ENCODE data around the gene PKP1.

The PKP1 gene

DNA sequence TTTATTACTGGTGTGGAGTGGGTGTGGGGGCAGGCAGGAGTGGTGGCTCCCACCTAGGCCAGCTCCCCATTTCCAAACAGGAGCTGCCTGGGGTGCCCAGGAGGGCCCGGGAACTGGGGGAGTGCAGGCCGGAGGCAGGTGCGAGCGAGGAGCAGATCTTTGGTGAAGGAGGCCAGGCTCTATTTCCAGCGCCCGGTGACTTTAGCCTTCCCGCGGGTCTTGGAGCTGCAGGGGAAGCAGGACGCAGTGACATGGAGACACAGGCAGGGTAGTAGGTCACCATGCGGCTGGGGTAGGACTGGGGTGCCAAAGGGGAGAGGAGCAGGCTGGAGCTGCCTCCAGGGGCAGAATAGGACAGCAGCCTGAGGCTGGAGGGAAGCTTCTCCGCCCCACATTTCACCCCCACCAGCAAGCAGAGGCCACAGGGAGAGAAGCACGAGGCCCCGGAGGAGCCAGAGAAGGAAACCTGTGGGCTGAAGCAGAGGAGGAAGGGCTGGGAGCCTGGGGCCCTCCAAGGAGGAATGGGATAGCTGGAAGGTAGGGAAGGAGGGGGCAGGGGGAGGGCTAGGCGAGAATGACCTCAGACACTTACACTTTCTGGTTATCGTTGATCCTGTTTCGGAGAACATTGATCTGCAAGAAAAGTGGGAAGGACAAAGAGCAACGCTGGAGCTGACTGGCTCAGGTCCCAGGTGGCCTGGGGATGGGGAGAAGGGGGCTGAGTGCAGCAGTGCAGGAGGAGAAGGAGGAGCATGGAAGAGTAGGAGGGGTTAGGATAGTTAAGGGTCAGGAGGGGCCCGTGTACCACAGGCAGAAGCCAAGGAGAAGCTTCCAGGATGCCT lies 75.9 kb downstream of the PKP1 start:
- TF ChIP-seq, protein P1, sequence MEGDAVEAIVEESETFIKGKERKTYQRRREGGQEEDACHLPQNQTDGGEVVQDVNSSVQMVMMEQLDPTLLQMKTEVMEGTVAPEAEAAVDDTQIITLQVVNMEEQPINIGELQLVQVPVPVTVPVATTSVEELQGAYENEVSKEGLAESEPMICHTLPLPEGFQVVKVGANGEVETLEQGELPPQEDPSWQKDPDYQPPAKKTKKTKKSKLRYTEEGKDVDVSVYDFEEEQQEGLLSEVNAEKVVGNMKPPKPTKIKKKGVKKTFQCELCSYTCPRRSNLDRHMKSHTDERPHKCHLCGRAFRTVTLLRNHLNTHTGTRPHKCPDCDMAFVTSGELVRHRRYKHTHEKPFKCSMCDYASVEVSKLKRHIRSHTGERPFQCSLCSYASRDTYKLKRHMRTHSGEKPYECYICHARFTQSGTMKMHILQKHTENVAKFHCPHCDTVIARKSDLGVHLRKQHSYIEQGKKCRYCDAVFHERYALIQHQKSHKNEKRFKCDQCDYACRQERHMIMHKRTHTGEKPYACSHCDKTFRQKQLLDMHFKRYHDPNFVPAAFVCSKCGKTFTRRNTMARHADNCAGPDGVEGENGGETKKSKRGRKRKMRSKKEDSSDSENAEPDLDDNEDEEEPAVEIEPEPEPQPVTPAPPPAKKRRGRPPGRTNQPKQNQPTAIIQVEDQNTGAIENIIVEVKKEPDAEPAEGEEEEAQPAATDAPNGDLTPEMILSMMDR (IDR thresholded peaks at IDR 0.05; ENCODE audit: insufficient read depth, low read length, poor library complexity, severe bottlenecking) = no peak
- TF ChIP-seq EZH2phosphoT487 (conservative IDR thresholded peaks at IDR 0.05; ENCODE audit: low read length) = no peak
- Histone ChIP-seq H3K4me3 (ENCODE audit: insufficient read depth, low read length, poor library complexity, severe bottlenecking) (no peak overlapping the region), H3K27ac (ENCODE audit: low read depth, low read length) (no peak overlapping the region), H3K9me3 (ENCODE audit: insufficient read depth, low read length) (no peaks in the 10 kb centered on the region), H3K4me2 (ENCODE audit: low read depth, low read length, poor library complexity, severe bottlenecking) (no peak overlapping the region), H3K79me2 (ENCODE audit: insufficient read depth, low read length) (no peaks in the 10 kb centered on the region), H2AFZ (ENCODE audit: low read depth, low read length, severe bottlenecking) (no peak overlapping the region), H3K9ac (ENCODE audit: low read length) (no peak overlapping the region), H3K27me3 (ENCODE audit: low read length) (no peaks in the 10 kb centered on the region), H3K9me2 (replicated peaks; ENCODE audit: insufficient read depth, low read length) (no peaks in the 10 kb centered on the region), H3K36me3 (ENCODE audit: low read length) (no peaks in the 10 kb centered on the region), H3F3A (ENCODE audit: insufficient read depth) (no peaks in the 10 kb centered on the region), H4K20me1 (ENCODE audit: low read depth, low read length) (no peaks in the 10 kb centered on the region)

DNA sequence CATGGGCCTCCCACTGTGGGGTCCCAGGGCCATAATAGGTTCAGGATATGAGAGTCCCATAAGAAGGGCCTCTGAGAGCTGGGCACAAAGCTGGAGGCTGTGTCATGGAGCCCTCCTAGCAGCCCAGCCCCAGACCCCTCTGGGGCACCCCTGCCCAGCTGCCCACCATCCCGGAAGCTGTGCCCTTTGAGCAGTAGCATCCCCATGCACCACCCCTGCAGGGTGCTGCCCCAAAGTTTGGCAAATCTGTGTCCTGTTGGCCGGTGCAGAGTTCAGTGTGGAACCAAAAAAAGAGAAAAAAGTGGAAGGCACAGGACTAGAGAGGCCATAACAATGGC lies 76.5 kb downstream of the PKP1 start:
- Histone ChIP-seq H4K20me1 (ENCODE audit: low read depth, low read length) (no peaks in the 10 kb centered on the region), H3K9me2 (replicated peaks; ENCODE audit: insufficient read depth, low read length) (no peaks in the 10 kb centered on the region), H3K4me2 (ENCODE audit: low read depth, low read length, poor library complexity, severe bottlenecking) (no peak overlapping the region), H3K4me3 (ENCODE audit: insufficient read depth, low read length, poor library complexity, severe bottlenecking) (no peak overlapping the region), H3F3A (ENCODE audit: insufficient read depth) (no peaks in the 10 kb centered on the region), H3K27ac (ENCODE audit: low read depth, low read length) (no peak overlapping the region), H3K9ac (ENCODE audit: low read length) (no peak overlapping the region), H3K9me3 (ENCODE audit: insufficient read depth, low read length) (no peaks in the 10 kb centered on the region), H3K27me3 (ENCODE audit: low read length) (no peaks in the 10 kb centered on the region), H3K79me2 (ENCODE audit: insufficient read depth, low read length) (no peaks in the 10 kb centered on the region), H3K36me3 (ENCODE audit: low read length) (no peaks in the 10 kb centered on the region), H2AFZ (ENCODE audit: low read depth, low read length, severe bottlenecking) (no peak overlapping the region)
- no peak for TF ChIP-seq EZH2phosphoT487 (conservative IDR thresholded peaks at IDR 0.05; ENCODE audit: low read length)
- TF ChIP-seq, protein P1 (IDR thresholded peaks at IDR 0.05; ENCODE audit: insufficient read depth, low read length, poor library complexity, severe bottlenecking) = no peak

DNA sequence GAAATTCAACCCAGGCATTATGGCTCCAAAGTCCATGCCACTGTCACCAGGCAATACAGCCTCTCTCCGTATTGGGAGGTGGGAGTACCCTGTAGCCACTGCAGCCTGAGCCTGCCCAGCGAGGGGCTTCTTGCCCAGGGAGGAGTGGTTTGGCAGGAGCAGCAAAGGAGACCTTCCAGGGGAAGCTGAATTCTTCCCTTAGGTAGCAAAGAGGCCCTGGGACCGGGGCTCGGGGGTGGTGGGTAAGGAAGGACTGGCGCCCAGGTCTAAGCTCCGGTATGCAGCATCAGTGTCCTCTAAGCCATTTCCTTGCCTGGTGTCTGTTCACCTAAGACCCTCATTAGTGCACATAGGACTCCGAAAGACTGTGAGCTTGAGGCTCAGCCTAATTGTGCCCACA lies 77.2 kb downstream of the PKP1 start:
- H3K79me2 ChIP-seq (ENCODE audit: insufficient read depth, low read length) = no peaks in the 10 kb centered on the region
- no peak overlapping the region for H3K4me2 ChIP-seq (ENCODE audit: low read depth, low read length, poor library complexity, severe bottlenecking)
- no peaks in the 10 kb centered on the region for H3K9me3 ChIP-seq (ENCODE audit: insufficient read depth, low read length)
- no peak overlapping the region for H3K9ac ChIP-seq (ENCODE audit: low read length)
- no peak overlapping the region for H2AFZ ChIP-seq (ENCODE audit: low read depth, low read length, severe bottlenecking)
- H3K27me3 ChIP-seq (ENCODE audit: low read length) = no peaks in the 10 kb centered on the region
- TF ChIP-seq EZH2phosphoT487 (conservative IDR thresholded peaks at IDR 0.05; ENCODE audit: low read length) = no peak
- TF ChIP-seq, protein P1 (IDR thresholded peaks at IDR 0.05; ENCODE audit: insufficient read depth, low read length, poor library complexity, severe bottlenecking) = no peak
- H3K36me3 ChIP-seq (ENCODE audit: low read length) = no peaks in the 10 kb centered on the region
- H3F3A ChIP-seq (ENCODE audit: insufficient read depth) = no peaks in the 10 kb centered on the region
- H3K4me3 ChIP-seq (ENCODE audit: insufficient read depth, low read length, poor library complexity, severe bottlenecking) = no peak overlapping the region
- no peak overlapping the region for H3K27ac ChIP-seq (ENCODE audit: low read depth, low read length)
- no peaks in the 10 kb centered on the region for H4K20me1 ChIP-seq (ENCODE audit: low read depth, low read length)
- no peaks in the 10 kb centered on the region for H3K9me2 ChIP-seq (replicated peaks; ENCODE audit: insufficient read depth, low read length)
